GM23338 (cell line): ENCODE measurements around the gene PA2G4. TPM values are rescaled to one million over a fixed set of nuclear protein-coding genes. Genes with fewer than 3 reads are reported as not detected.

Experiments
- ATAC-seq: fragments of 200-7000 bp; cut with Tn5 transposase; 3 replicates; pipeline ENCODE4 v1.9.1; 2020
- DNase-seq: peaks from one replicate; pipeline ENCODE4 v3.0.0-alpha.2; 2015; ENCODE audit warnings: low spot score
- H2AFZ ChIP-seq: fragments of 200-600 bp; sonication (generic); 2 replicates; pipeline ENCODE4 v1.8.0; 2016; ENCODE audit warnings: antibody characterized with exemption, mild to moderate bottlenecking, moderate library complexity
- H3F3A ChIP-seq: fragments of 200-600 bp; sonication (generic); replicated peaks from 2 replicates; pipeline ENCODE4 v1.8.0; 2017; ENCODE audit warnings: antibody characterized with exemption, mixed run types, low read depth
- H3K27ac ChIP-seq: fragments of 200-600 bp; sonication (generic); 2 replicates; pipeline ENCODE4 v1.6.1; 2016; ENCODE audit warnings: low read depth
- H3K27me3 ChIP-seq: fragments of 200-600 bp; sonication (generic); 2 replicates; pipeline ENCODE4 v1.8.0; 2016; ENCODE audit warnings: mild to moderate bottlenecking, mixed run types, moderate library complexity; ENCODE audit not compliant: insufficient read depth
- H3K36me3 ChIP-seq: fragments of 200-600 bp; sonication (generic); 2 replicates; pipeline ENCODE4 v1.8.0; 2016; ENCODE audit warnings: mild to moderate bottlenecking; ENCODE audit not compliant: insufficient read depth
- H3K4me1 ChIP-seq: fragments of 200-600 bp; sonication (generic); 2 replicates; pipeline ENCODE4 v1.8.0; 2016; ENCODE audit warnings: mild to moderate bottlenecking, moderate library complexity; ENCODE audit not compliant: insufficient read depth
- H3K4me2 ChIP-seq: fragments of 200-600 bp; sonication (generic); 2 replicates; pipeline ENCODE4 v1.7.1; 2017; ENCODE audit warnings: mixed run types
- H3K4me3 ChIP-seq: fragments of 200-600 bp; sonication (generic); 2 replicates; pipeline ENCODE4 v1.6.1; 2016; ENCODE audit warnings: mixed run types
- H3K79me2 ChIP-seq: fragments of 200-600 bp; sonication (generic); replicated peaks from 2 replicates; pipeline ENCODE4 v1.8.0; 2017; ENCODE audit warnings: mild to moderate bottlenecking; ENCODE audit not compliant: insufficient read depth
- H3K9me2 ChIP-seq: fragments of 200-600 bp; sonication (generic); 2 replicates; pipeline ENCODE4 v1.8.0; 2017; ENCODE audit not compliant: insufficient read depth
- H4K20me1 ChIP-seq: fragments of 200-600 bp; sonication (generic); replicated peaks from 2 replicates; pipeline ENCODE4 v1.8.0; 2017; ENCODE audit warnings: mild to moderate bottlenecking; ENCODE audit not compliant: insufficient read depth
- H3K27ac Mint-ChIP-seq: 2 replicates; pipeline ENCODE4 v1.8.0; 2020; ENCODE audit warnings: inconsistent platforms, mild to moderate bottlenecking, moderate library complexity, mixed read lengths
- H3K27me3 Mint-ChIP-seq: 3 replicates; pipeline ENCODE4 v1.8.0; 2022; ENCODE audit warnings: low read depth, mild to moderate bottlenecking, moderate library complexity, mixed read lengths, inconsistent platforms; ENCODE audit not compliant: insufficient read depth, poor library complexity
- H3K36me3 Mint-ChIP-seq: 3 replicates; pipeline ENCODE4 v1.8.0; 2021; ENCODE audit warnings: low read depth, mild to moderate bottlenecking, inconsistent platforms, moderate library complexity, mixed read lengths
- H3K4me1 Mint-ChIP-seq: 3 replicates; pipeline ENCODE4 v1.8.0; 2020; ENCODE audit warnings: mild to moderate bottlenecking, inconsistent platforms, mixed read lengths
- H3K4me3 Mint-ChIP-seq: 3 replicates; pipeline ENCODE4 v1.8.0; 2021; ENCODE audit warnings: moderate library complexity, mild to moderate bottlenecking, inconsistent platforms, mixed read lengths
- H3K9me3 Mint-ChIP-seq: 3 replicates; pipeline ENCODE4 v1.8.0; 2020; ENCODE audit warnings: moderate library complexity, mild to moderate bottlenecking, inconsistent platforms, mixed read lengths
- CREB1 ChIP-seq: fragments of 250-450 bp; sonication (Bioruptor Pico); IDR thresholded peaks from 2 replicates; pipeline ENCODE4 v1.5.0; 2020; ENCODE audit warnings: low read depth, mild to moderate bottlenecking, moderate library complexity
- EZH2phosphoT487 ChIP-seq: fragments of 200-600 bp; sonication (generic); IDR thresholded peaks from one replicate; pipeline ENCODE4 v1.8.1; 2018; ENCODE audit warnings: antibody characterized with exemption; ENCODE audit not compliant: unreplicated experiment
- JUNB ChIP-seq: IDR thresholded peaks from one replicate; pipeline ENCODE4 v1.6.1; 2016; ENCODE audit warnings: antibody characterized with exemption; ENCODE audit not compliant: unreplicated experiment
- NANOG ChIP-seq: IDR thresholded peaks from 2 replicates; pipeline ENCODE4 v1.6.1; 2016; ENCODE audit warnings: antibody characterized with exemption, borderline replicate concordance
- POLR2AphosphoS5 ChIP-seq: IDR thresholded peaks from 2 replicates; pipeline ENCODE4 v1.6.1; 2016; ENCODE audit warnings: antibody characterized with exemption, low read depth
- STAT1 ChIP-seq: IDR thresholded peaks from one replicate; pipeline ENCODE4 v1.6.1; 2016; ENCODE audit warnings: antibody characterized with exemption; ENCODE audit not compliant: unreplicated experiment
- ZNF331 ChIP-seq: fragments of 250-450 bp; sonication (Bioruptor Pico); IDR thresholded peaks from 2 replicates; pipeline ENCODE4 v1.5.0; 2020; ENCODE audit warnings: low read depth, mild to moderate bottlenecking, moderate library complexity
- polyA plus RNA-seq: library from polyadenylated mRNA; unstranded; fragments of >200 nt; fragmentation: Nextera tagmentation; extraction: Ambion mirVana; gene quantifications from 2 replicates; pipeline ENCODE4 v1.2.1, GENCODE V29; 2016
- total RNA-seq: library from RNA; depleted of rRNA; stranded (reverse); fragments of >200 nt; shearing (Covaris generic); gene quantifications from 2 replicates; pipeline ENCODE4 v1.2.3, GENCODE V29; 2014
- TF ChIP-seq, protein P1 (sequence below): IDR thresholded peaks from one replicate; pipeline ENCODE4 v1.6.1; 2018; ENCODE audit warnings: antibody characterized with exemption; ENCODE audit not compliant: unreplicated experiment
- TF ChIP-seq, protein P2 (sequence below): IDR thresholded peaks from 2 replicates; pipeline ENCODE4 v1.6.1; 2016; ENCODE audit warnings: antibody characterized with exemption
- TF ChIP-seq, protein P3 (sequence below): fragments of 250-450 bp; sonication (Bioruptor Pico); IDR thresholded peaks from 2 replicates; pipeline ENCODE4 v1.5.0; 2020; ENCODE audit warnings: mild to moderate bottlenecking, moderate library complexity

Gene PA2G4
- total and polyA plus RNA-seq, 2 experiments from 2014 or later = 237 to 373 TPM

DNA sequence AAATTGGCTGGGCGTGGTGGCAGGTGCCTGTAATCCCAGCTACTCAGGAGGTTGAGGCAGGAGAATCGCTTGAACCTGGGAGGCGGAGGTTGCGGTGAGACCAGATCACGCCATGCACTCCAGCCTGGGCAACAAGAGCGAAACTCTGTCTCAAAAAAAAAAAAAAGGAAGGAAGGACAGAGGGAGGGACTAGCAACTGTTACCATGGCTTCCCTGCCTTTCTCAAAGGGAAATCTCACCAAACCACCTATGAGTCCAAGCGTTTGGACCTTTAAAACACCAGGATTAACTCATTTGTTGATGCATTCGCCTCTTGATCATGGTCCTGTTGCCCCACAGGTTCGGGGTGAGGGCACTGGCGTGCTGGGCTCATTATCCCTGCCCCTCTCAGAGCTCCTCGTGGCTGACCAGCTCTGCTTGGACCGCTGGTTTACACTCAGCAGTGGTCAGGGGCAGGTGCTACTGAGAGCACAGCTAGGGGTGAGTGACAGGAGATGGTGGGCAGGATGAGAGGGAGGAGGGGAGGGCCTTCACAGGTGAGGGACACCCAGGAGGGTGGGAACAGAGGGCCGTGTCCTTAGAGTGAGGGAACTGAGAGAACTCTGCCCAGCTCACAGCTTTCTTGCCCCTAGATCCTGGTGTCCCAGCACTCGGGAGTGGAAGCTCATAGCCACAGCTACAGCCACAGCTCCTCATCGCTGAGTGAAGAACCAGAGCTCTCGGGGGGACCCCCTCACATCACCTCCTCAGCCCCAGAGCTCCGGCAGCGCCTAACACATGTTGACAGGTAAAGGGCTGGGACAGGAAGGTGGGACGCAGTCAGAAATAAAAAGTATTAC, 37.8 kb downstream of the PA2G4 start:
- Histone ChIP-seq H3K27me3 (no peaks in the 10 kb centered on the region), H3K79me2 (no peaks in the 10 kb centered on the region), H3F3A (peaks cover 6% of the 10 kb centered on the region; the same call in 1 of the 2 replicates), H3K4me1 (no peaks in the 10 kb centered on the region), H3K27ac (no peak overlapping the region), H3K36me3 (peaks cover 66% of the 10 kb centered on the region), H4K20me1 (no peaks in the 10 kb centered on the region; the same call in 1 of the 2 replicates), H3K9me2 (no peaks in the 10 kb centered on the region), H2AFZ (no peak overlapping the region), H3K4me3 (no peak overlapping the region), H3K4me2 (no peak overlapping the region)
- Mint-ChIP-seq H3K4me1 (no peaks in the 10 kb centered on the region), H3K27me3 (peaks cover 4% of the 10 kb centered on the region), H3K36me3 (peaks cover 82% of the 10 kb centered on the region), H3K27ac (0 out of 2 replicates have a peak overlapping the region, but pooled peaks have one; percentile 31), H3K9me3 (no peaks in the 10 kb centered on the region), H3K4me3 (no peak overlapping the region)
- DNase-seq (no peak), ATAC-seq (no peak)
- TF ChIP-seq, protein P1, sequence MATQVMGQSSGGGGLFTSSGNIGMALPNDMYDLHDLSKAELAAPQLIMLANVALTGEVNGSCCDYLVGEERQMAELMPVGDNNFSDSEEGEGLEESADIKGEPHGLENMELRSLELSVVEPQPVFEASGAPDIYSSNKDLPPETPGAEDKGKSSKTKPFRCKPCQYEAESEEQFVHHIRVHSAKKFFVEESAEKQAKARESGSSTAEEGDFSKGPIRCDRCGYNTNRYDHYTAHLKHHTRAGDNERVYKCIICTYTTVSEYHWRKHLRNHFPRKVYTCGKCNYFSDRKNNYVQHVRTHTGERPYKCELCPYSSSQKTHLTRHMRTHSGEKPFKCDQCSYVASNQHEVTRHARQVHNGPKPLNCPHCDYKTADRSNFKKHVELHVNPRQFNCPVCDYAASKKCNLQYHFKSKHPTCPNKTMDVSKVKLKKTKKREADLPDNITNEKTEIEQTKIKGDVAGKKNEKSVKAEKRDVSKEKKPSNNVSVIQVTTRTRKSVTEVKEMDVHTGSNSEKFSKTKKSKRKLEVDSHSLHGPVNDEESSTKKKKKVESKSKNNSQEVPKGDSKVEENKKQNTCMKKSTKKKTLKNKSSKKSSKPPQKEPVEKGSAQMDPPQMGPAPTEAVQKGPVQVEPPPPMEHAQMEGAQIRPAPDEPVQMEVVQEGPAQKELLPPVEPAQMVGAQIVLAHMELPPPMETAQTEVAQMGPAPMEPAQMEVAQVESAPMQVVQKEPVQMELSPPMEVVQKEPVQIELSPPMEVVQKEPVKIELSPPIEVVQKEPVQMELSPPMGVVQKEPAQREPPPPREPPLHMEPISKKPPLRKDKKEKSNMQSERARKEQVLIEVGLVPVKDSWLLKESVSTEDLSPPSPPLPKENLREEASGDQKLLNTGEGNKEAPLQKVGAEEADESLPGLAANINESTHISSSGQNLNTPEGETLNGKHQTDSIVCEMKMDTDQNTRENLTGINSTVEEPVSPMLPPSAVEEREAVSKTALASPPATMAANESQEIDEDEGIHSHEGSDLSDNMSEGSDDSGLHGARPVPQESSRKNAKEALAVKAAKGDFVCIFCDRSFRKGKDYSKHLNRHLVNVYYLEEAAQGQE = no peak
- TF ChIP-seq ZNF331 (CRISPR knock-in tag) (no peak), NANOG (no peak), STAT1 (no peak), CREB1 (no peak), POLR2AphosphoS5 (no peak), EZH2phosphoT487 (no peak), JUNB (no peak)
- TF ChIP-seq, protein P2, sequence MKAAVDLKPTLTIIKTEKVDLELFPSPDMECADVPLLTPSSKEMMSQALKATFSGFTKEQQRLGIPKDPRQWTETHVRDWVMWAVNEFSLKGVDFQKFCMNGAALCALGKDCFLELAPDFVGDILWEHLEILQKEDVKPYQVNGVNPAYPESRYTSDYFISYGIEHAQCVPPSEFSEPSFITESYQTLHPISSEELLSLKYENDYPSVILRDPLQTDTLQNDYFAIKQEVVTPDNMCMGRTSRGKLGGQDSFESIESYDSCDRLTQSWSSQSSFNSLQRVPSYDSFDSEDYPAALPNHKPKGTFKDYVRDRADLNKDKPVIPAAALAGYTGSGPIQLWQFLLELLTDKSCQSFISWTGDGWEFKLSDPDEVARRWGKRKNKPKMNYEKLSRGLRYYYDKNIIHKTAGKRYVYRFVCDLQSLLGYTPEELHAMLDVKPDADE = no peak
- TF ChIP-seq, protein P3, sequence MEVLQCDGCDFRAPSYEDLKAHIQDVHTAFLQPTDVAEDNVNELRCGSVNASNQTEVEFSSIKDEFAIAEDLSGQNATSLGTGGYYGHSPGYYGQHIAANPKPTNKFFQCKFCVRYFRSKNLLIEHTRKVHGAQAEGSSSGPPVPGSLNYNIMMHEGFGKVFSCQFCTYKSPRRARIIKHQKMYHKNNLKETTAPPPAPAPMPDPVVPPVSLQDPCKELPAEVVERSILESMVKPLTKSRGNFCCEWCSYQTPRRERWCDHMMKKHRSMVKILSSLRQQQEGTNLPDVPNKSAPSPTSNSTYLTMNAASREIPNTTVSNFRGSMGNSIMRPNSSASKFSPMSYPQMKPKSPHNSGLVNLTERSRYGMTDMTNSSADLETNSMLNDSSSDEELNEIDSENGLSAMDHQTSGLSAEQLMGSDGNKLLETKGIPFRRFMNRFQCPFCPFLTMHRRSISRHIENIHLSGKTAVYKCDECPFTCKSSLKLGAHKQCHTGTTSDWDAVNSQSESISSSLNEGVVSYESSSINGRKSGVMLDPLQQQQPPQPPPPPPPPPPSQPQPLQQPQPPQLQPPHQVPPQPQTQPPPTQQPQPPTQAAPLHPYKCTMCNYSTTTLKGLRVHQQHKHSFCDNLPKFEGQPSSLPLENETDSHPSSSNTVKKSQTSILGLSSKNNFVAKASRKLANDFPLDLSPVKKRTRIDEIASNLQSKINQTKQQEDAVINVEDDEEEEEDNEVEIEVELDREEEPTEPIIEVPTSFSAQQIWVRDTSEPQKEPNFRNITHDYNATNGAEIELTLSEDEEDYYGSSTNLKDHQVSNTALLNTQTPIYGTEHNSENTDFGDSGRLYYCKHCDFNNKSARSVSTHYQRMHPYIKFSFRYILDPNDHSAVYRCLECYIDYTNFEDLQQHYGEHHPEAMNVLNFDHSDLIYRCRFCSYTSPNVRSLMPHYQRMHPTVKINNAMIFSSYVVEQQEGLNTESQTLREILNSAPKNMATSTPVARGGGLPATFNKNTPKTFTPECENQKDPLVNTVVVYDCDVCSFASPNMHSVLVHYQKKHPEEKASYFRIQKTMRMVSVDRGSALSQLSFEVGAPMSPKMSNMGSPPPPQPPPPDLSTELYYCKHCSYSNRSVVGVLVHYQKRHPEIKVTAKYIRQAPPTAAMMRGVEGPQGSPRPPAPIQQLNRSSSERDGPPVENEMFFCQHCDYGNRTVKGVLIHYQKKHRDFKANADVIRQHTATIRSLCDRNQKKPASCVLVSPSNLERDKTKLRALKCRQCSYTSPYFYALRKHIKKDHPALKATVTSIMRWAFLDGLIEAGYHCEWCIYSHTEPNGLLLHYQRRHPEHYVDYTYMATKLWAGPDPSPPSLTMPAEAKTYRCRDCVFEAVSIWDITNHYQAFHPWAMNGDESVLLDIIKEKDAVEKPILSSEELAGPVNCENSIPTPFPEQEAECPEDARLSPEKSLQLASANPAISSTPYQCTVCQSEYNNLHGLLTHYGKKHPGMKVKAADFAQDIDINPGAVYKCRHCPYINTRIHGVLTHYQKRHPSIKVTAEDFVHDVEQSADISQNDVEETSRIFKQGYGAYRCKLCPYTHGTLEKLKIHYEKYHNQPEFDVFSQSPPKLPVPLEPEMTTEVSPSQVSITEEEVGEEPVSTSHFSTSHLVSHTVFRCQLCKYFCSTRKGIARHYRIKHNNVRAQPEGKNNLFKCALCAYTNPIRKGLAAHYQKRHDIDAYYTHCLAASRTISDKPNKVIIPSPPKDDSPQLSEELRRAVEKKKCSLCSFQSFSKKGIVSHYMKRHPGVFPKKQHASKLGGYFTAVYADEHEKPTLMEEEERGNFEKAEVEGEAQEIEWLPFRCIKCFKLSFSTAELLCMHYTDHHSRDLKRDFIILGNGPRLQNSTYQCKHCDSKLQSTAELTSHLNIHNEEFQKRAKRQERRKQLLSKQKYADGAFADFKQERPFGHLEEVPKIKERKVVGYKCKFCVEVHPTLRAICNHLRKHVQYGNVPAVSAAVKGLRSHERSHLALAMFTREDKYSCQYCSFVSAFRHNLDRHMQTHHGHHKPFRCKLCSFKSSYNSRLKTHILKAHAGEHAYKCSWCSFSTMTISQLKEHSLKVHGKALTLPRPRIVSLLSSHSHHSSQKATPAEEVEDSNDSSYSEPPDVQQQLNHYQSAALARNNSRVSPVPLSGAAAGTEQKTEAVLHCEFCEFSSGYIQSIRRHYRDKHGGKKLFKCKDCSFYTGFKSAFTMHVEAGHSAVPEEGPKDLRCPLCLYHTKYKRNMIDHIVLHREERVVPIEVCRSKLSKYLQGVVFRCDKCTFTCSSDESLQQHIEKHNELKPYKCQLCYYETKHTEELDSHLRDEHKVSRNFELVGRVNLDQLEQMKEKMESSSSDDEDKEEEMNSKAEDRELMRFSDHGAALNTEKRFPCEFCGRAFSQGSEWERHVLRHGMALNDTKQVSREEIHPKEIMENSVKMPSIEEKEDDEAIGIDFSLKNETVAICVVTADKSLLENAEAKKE = no peak
